ENCODE measurements around the gene STXBP1.
"Not testable (repeated sequence)": the region's sequence is repeated elsewhere in the genome, so short reads cannot be mapped to it uniquely, and the experiment has no call there.

STXBP1 gene

DNA sequence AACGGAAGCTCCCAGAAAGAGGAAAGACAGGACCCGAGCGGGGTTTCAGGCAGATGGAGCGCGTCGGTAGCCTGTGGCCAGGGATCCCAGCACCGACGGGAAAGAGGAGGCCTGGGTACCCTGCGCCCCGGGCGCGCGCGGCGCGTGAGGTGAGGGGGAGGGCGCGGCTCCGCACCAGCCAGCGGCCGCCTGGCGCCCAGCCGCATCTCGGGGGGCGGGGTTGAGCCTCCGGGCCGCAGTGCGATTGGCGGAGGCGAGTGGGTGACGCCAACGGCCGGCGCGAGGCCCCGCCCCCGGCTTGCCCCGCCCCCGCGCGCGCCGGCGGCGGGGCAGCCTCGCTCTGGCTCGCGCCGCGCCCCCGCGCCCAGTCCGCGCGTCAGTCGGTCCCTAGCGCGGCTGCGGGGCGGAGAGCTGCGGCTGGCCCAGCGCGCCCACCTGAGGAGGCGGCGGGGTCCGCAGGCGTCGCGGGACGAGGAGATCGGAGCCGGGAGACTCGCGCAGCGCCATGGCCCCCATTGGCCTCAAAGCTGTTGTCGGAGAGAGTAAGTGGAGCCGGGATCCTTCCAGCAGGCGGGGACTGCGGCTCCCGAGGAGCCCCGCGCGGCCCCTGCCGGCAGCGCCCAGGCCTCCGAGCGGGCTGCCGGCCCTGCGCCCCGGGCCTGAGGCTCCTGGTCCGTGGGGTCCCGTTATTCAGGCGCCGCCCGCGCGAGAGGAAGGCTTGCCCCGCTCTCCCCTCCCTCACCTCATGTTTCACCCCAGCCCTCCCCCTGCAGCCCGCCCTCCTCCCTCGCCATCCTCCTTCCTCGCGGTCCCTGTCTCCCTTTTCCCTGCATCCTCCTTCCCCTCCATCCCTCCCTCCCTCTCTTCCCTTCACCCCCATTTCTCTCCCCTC, at the start of gene STXBP1:
TSS of gene STXBP1 (plus strand) at position 379 of the 892 bp plus-strand sequence. CDS start at position 506, 127 bp downstream.
- peak; percentile 88 to 92 for DNase-seq

DNA sequence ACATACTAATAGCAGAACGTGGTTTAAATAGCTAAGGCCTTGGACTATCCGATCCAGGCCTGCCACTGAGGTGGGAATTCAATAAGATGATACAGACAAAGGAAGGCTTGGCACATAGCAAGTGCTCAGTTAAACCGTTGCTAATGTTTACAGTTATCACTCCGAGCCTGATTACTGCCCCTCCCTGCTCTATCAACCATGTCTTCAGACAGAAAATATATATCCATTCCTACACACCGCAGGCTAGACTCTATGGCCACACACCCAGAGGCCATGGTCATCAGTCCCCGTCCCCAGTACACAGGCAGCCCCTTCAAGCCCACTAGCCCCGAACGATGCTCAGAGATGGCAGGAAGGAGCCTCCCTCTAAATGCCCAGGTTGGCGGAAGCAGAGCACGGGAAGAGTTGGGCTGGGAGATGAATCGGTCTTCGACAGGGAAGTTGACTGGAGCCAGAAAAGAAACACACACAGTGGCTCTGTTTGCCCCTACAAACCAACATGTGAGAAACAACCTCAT, 49.7 kb upstream of the STXBP1 start:
- no peak for DNase-seq

- DNase-seq: no peak
These were observed 49.2 kb upstream of the STXBP1 start for GRCh38 chr9:127562841-127563401.

GRCh38 chr9:127563579-127563978, 48.5 kb upstream of the STXBP1 start:
- DNase-seq: no peak

DNA sequence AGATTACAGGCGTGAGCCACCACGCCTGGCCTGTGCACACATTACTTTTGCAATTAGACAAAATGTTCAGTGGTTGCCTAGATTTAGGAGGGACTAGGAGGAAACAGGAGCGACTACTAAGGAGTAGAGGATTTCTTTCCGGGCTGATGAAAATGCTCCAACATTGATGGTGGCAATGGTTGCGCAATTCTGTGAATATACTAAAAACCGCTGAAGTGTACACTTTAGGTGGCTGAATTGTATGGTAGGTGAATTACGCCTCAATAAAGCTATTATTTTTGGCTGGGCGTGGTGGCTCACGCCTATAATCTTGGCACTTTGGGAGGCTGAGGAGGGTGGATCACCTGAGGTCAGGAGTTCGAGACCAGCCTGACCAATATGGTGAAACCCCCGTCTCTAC, 46.8 kb upstream of the STXBP1 start:
- DNase-seq: no peak

DNA sequence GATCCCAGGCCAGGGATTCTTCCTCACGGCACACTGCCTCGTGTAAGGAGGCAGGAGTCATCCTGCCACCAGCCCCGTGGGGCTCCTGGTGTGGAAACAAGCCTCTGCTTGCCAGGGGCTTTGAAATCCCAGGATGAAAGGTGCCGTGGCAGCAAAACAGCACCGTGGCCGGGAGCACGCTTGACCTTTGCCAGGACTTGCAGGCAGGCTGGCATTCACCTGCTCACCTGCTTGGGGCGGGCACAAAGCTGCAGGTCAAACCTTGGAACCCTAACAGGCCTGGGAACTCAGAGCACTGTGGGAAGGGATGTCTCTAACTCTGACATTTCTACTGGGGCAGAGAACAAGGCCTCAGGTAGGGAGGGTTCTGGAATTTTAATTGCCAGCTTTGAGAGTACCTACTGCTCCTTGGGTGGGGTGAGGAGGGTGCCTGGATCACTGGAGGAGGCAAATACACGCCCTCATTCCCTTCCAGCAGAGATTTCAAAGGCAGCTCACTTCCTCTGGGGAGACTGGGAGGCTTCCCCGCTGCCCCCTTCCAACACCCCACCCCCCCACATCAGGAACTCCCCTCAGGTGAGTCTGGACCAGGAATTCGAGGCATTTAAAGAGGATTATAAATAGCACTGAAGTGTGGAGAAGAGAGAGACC, 45.6 kb upstream of the STXBP1 start:
- DNase-seq: no peak

GRCh38 chr9:127567035-127567729, 44.9 kb upstream of the STXBP1 start:
- DNase-seq: no peak

- peak in 1 of 2 experiments; percentile 55 for DNase-seq
These were observed 44.1 kb upstream of the STXBP1 start for GRCh38 chr9:127567730-127568617.

DNA sequence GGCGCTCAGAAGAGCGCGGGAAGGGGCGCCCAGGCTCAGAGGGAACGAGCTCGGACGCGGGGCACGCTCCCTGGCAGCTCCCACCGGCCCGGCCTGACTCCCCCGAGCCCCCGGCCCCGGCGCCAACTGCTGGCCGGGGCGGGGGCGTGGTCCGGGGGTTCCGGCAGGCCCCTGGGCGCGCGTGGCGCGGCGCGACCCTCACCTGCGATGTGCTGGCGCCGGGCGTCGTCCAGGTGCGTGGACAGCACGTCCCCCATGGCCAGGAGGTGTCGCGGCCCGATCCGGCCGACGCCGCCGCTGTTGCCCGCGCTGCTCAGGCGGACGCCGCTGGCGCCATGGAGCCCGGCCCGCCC, 43.5 kb upstream of the STXBP1 start:
- DNase-seq: no peak

DNA sequence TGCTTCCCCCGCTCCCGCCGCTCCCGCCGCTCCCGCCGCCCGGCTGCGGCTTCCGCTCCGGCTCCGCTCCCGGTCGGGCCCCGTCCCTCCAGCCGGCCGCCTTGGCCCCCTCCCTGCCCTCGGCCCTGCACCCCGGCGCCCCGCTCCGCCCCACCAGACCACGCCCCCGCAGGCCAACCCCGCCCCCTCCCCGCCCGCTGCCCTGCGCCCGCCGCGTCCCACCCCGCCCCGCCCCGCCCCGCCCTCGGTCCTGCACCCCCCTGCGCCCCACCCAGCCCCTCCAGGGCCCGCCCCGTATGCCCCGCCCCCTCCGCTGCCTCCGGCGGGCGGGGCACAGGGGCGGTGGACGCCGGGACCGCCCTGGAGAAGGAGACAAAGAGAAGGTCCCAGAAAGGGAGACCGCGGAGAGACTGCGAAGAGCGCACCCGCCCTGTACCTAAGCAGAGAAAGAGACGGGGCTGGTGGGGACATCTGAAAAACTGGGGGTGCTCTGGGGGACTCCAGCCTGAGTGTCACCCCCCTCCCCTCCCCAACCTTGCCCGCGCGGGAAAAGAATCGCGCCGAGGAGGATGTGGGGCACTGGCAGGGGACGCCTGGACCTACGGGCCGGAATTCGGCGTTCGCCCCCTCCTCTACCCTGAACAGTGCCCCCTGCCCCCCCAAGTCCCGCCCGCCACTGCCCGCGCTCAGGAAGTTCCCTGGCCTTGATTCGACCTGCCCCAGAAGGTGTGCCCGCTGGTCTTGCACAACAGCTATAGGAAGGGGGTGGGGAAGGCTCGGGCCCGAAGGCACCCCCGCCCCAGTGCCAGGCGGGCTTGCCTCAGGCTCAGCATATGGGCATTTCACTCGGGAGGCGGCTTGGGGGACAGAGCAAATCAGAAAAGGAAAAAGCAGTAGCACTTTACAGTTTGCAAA, 42.8 kb upstream of the STXBP1 start:
- DNase-seq: peak; percentile 79 to 85

- DNase-seq: no peak
These were observed 42.1 kb upstream of the STXBP1 start for GRCh38 chr9:127569886-127570401.

GRCh38 chr9:127570533-127571111, 41.5 kb upstream of the STXBP1 start:
- DNase-seq: no peak

GRCh38 chr9:127571971-127572370, 40.1 kb upstream of the STXBP1 start:
- no peak for DNase-seq

DNA sequence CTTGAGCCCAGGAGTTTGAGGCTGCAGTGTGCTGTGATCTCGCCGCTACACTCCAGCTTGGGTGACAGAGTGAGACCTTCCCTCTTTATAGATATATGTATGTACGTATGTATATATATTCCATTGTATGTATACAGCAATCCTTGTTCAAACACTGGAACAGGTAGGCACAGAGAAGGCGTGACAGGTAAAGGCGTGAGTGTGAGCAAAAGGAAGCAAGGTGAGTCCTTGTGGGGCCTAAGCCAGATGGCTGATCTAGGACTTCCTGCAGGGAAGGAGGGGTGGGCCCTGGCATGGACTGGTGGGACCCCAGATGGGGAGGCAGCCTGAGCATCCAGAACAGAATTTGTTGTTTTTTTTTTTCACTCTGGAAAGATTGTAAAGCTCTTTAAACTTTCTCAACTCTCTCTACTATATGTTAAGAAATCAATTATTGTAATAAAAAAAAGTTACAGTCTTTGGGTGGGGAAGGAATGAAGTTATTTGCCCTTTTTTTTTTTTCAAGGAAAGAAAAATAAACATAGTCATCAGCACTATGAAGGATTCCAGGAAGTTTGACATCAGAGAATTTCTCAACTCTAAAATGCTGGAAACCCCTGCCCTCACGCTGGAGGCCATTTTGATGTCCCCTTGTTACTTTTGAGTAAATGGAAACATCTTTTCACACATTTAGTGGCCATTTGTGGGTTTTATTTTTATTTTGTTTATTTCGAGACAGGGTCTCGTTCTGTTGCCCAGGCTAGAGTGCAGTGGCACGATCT, 38.9 kb upstream of the STXBP1 start:
- no peak for DNase-seq

- peak; percentile 63 to 74 for DNase-seq
These were observed 37.7 kb upstream of the STXBP1 start for GRCh38 chr9:127574072-127574993.

- DNase-seq: no peak
These were observed 36.0 kb upstream of the STXBP1 start for GRCh38 chr9:127575875-127576778.

DNA sequence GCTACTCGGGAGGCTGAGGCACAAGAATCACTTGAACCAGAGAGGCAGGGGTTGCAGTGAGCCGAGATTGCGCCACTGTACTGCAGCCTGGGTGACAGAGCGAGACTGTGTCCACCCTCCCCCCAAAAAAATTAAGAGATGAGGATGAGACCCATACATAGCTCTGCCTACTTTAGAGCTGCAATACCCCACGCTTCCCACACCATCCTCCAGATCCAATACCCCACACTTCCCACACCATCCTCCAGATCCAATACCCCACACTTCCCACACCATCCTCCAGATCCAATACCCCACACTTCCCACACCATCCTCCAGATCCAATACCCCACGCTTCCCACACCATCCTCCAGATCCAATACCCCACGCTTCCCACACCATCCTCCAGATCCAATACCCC, 34.9 kb upstream of the STXBP1 start:
- not testable (repeated sequence) for DNase-seq

Measured in activated T-cell treated with anti-CD3 and anti-CD28 coated beads, Interleukin-2, amount 50 U/mL, for 48 hours (primary cell).